IPS-18a (cell line): Measurements from ENCODE around the gene PPARA.
"Not testable (repeated sequence)": the region's sequence is repeated elsewhere in the genome, so short reads cannot be mapped to it uniquely, and the experiment has no call there.

Experiments
- H3K27ac ChIP-seq: one replicate; pipeline ENCODE4 v1.5.1; 2013; ENCODE audit warnings: low read length
- H3K27me3 ChIP-seq: one replicate; pipeline ENCODE4 v1.6.1; 2013; ENCODE audit warnings: mild to moderate bottlenecking, low read length; ENCODE audit not compliant: control insufficient read depth, insufficient read depth
- H3K36me3 ChIP-seq: one replicate; pipeline ENCODE4 v1.6.1; 2013; ENCODE audit warnings: low read depth, low read length; ENCODE audit not compliant: control insufficient read depth
- H3K4me1 ChIP-seq: one replicate; pipeline ENCODE4 v1.6.1; 2013; ENCODE audit warnings: low read depth, low read length; ENCODE audit not compliant: control insufficient read depth
- H3K4me3 ChIP-seq: one replicate; pipeline ENCODE4 v1.5.1; 2013; ENCODE audit warnings: low read length
- H3K9ac ChIP-seq: one replicate; pipeline ENCODE4 v1.6.1; 2013; ENCODE audit warnings: mild to moderate bottlenecking, low read length, moderate library complexity
- H3K9me3 ChIP-seq: one replicate; pipeline ENCODE4 v1.6.1; 2013; ENCODE audit warnings: low read depth, low read length; ENCODE audit not compliant: control insufficient read depth

The PPARA gene

GRCh38 chr22:46265627-46266026 lies 115.3 kb downstream of the PPARA start:
- H3K9me3 ChIP-seq, H3K9ac ChIP-seq, H3K4me1 ChIP-seq, H3K36me3 ChIP-seq, H3K27ac ChIP-seq, H3K4me3 ChIP-seq: not testable (repeated sequence)
- peaks cover 51% of the 10 kb centered on the region for H3K27me3 ChIP-seq

DNA sequence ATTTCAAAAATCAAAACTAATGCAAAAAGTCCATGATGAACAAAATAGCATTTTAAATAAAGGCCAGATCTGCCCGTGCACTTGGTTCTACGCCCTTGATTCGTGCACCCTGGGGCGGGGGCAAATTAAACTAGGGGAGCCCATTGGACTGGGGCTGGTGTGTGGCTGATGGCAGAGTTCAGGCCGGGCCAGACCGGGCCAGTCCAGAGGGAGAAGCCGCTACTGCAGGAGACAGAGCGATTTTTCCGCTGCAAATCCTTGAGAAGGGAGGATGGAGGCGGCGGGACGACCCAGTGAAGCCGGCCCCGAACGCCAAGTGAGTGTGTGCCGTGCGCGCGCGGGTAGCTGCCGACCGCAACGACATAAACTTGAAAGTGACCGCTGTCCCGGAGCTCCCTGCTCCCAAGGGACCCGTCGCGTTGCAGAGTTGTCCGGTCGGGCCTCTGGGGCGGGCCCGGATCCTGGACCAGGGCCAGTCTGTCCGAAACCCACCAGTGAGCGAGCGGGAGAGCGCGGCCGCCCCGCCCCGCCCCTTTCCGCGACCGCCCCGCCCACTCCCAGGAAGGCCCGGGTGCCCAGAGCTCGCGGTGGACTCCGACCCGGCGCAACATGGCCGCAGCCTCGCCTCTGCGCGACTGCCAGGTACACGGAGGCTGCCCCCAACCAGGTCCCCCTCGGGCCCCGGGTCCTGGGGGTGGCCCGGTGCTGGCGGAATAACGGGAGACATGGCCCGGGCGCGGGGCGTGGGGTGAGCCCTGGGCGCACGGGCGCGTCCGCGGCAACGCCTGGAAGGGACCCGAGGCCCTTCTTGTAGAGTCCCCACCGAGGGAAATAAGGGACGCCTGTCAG lies 117.3 kb downstream of the PPARA start, which contains the start of gene TTC38:
TTC38 (plus strand) TSS at position 578 of the 849 bp plus-strand sequence; CDS start at position 610, 32 bp downstream.
- Histone ChIP-seq H3K4me1 (no peaks in the 10 kb centered on the region), H3K9ac (peak within 1 kb of the TSS; percentile 59), H3K27ac (no peak within 1 kb of the TSS), H3K4me3 (peak within 1 kb of the TSS; percentile 75), H3K9me3 (no peaks in the 10 kb centered on the region), H3K27me3 (peaks cover 31% of the 10 kb centered on the region), H3K36me3 (peaks cover 4% of the 10 kb centered on the region)

DNA sequence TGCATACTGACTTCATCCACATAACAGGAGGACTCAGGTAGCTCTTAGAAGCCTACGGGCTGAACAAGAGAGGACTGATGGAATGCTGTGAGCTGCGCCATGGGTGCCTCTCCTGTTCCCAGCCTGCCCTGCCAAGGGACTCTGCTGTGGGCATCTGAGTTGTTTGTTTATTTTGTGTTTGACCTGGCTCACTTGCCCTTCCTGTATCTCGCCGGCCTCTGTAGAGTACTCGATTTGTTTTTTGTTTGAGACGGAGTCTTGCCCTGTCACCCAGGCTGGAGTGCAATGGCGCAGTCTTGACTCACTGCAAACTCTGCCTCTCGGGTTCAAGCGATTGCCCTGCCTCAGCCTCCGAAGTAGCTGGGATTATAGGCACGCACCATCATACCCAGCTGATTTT lies 119.2 kb downstream of the PPARA start:
- Histone ChIP-seq H3K9me3 (no peaks in the 10 kb centered on the region), H3K4me3 (no peak overlapping the region), H3K9ac (no peak overlapping the region), H3K4me1 (no peaks in the 10 kb centered on the region), H3K27ac (no peak overlapping the region), H3K36me3 (peaks cover 14% of the 10 kb centered on the region), H3K27me3 (peaks cover 15% of the 10 kb centered on the region)

DNA sequence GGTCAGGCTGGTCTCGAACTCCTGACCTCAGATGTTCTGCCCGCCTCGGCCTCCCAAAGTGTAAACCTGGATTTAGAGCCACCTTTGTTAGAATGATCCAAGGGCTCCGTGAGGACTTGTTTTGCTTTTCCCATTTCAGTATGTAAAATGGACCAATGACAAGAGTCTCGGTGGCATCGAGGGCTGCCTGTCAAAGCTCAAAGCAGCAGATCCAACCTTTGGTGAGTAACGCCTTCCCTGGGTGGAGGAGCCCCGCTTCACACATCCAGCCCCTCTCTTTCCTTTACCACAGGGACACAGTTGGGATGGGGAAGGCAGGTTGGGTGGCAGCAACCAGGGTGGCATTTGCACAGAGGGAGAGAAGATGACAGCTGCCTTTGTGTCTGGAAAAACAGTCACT lies 121.9 kb downstream of the PPARA start:
- H3K9ac ChIP-seq, result no peak overlapping the region
- H3K36me3 ChIP-seq, result peaks cover 24% of the 10 kb centered on the region
- H3K4me1 ChIP-seq, result no peaks in the 10 kb centered on the region
- peaks cover 3% of the 10 kb centered on the region for H3K27me3 ChIP-seq
- H3K9me3 ChIP-seq, result no peaks in the 10 kb centered on the region
- H3K4me3 ChIP-seq, result no peak overlapping the region
- H3K27ac ChIP-seq, result no peak overlapping the region

DNA sequence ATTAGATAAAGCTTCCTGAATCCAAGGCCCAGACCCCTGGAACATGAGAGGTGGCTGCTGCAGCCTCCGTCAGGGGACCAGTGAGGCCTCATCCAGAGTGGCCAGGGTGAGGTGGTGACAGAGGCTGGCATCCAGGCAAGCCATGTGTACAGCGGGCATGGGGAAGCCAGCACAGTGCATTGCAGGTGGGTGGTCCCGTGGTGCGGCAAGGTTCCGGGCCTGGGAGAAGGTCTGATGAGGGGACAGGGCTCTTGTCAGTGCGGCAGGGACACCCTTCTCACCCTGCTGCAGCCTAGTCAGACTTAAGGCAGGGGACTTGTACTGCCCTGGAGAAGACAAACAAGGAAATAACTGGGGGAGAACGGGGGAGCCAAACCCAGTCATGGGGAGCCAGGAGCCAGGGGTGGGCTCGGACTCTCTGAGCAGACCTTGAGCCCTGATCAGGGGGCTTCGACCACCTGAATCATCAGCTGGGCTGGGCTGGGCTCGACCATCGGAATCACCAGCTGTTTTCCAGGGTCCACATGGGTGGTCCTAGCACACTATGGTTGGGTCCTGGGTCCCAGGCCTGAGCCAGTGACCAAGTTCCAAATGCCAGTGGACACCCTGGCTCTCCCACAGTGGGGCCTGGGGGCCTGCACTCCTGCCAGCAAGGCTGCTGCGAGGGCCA lies 122.6 kb downstream of the PPARA start:
- Histone ChIP-seq H3K4me1 (no peaks in the 10 kb centered on the region), H3K9me3 (no peaks in the 10 kb centered on the region), H3K4me3 (no peak overlapping the region), H3K27ac (no peak overlapping the region), H3K36me3 (peaks cover 28% of the 10 kb centered on the region), H3K9ac (no peak overlapping the region), H3K27me3 (no peaks in the 10 kb centered on the region)

DNA sequence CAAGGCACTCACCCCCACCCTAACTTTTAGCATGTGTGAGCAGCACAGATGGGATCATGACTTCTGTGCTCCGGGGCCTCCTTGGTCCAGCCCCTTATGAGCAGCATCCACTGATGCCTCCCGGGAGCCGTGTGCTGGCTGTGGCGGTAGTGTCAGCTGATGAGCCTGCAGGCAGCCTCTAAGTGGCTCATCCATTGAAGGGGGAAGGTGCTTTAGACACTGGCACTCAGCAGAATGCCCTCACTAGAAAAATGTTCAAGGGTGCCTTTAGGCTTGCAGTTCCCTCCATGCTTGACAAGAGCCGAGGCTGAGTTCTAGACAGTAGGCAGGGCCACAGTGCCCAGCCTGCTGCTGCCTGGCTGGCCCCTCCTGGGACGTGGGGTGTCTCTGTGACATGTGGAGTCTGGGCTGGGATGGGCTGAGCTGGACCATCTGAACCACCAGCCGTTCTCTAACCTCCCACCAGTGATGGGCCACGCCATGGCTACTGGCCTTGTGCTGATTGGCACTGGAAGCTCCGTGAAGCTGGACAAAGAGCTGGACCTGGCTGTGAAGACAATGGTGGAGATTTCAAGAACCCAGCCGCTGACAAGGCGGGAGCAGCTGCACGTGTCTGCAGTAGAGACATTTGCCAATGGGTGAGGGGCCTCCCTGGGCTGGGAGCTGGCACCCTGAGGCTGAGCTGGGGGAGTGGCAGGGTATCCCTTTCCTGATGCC lies 123.3 kb downstream of the PPARA start:
- peaks cover 30% of the 10 kb centered on the region for H3K36me3 ChIP-seq
- H3K9ac ChIP-seq, result no peak overlapping the region
- H3K27me3 ChIP-seq, result no peaks in the 10 kb centered on the region

GRCh38 chr22:46274381-46274780 lies 124.1 kb downstream of the PPARA start:
- peaks cover 38% of the 10 kb centered on the region for H3K36me3 ChIP-seq
- no peak overlapping the region for H3K4me3 ChIP-seq
- no peak overlapping the region for H3K27ac ChIP-seq
- H3K9me3 ChIP-seq, result no peaks in the 10 kb centered on the region
- no peaks in the 10 kb centered on the region for H3K4me1 ChIP-seq
- no peak overlapping the region for H3K9ac ChIP-seq
- H3K27me3 ChIP-seq, result no peaks in the 10 kb centered on the region

More for the DNA sequence above, 123.3 kb downstream of the PPARA start:
- H3K4me3 ChIP-seq, result no peak overlapping the region
- no peaks in the 10 kb centered on the region for H3K4me1 ChIP-seq
- H3K9me3 ChIP-seq, result no peaks in the 10 kb centered on the region
- H3K27ac ChIP-seq, result no peak overlapping the region

GRCh38 chr22:46275455-46276122 lies 125.3 kb downstream of the PPARA start:
- Histone ChIP-seq H3K27me3 (no peaks in the 10 kb centered on the region), H3K27ac (no peak overlapping the region), H3K9me3 (no peaks in the 10 kb centered on the region), H3K4me3 (no peak overlapping the region), H3K36me3 (peaks cover 42% of the 10 kb centered on the region), H3K9ac (no peak overlapping the region), H3K4me1 (no peaks in the 10 kb centered on the region)

DNA sequence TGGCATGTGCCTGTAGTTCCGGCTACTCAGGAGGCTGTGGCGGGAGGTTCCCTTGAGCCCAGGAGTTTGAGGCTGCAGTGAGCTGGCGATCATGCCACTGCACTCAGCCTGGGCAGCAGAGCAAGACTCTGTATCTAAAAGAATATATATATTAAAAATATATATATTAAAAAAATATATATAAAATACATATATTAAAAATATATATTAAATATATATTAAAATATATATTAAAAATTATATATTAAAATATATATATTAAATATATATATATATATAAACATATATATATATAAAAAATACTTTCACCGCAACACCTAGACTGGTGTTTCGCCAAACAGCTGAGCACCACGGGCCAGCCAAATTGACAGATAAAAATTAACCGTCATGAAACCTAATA lies 126.2 kb downstream of the PPARA start:
- Histone ChIP-seq H3K9ac (no peak overlapping the region), H3K27me3 (no peaks in the 10 kb centered on the region), H3K27ac (no peak overlapping the region), H3K9me3 (no peaks in the 10 kb centered on the region), H3K36me3 (peaks cover 42% of the 10 kb centered on the region), H3K4me3 (no peak overlapping the region), H3K4me1 (no peaks in the 10 kb centered on the region)

- Histone ChIP-seq H3K27me3 (no peaks in the 10 kb centered on the region), H3K36me3 (peaks cover 33% of the 10 kb centered on the region), H3K4me1 (no peaks in the 10 kb centered on the region), H3K4me3 (no peak overlapping the region), H3K9me3 (no peaks in the 10 kb centered on the region), H3K9ac (no peak overlapping the region), H3K27ac (no peak overlapping the region)
Measured at GRCh38 chr22:46278656-46279645, 128.6 kb downstream of the PPARA start.
